ENCODE data around the gene IL17RE. TPM values are rescaled to one million over a fixed set of nuclear protein-coding genes. Genes with fewer than 3 reads are reported as not detected.

The IL17RE gene
- total and polyA plus RNA-seq, 2 of the 13 experiments (the other 11 are each of a cell fraction or from before 2014, with no cell fraction given) = 14.5 to 24.1 TPM

DNA sequence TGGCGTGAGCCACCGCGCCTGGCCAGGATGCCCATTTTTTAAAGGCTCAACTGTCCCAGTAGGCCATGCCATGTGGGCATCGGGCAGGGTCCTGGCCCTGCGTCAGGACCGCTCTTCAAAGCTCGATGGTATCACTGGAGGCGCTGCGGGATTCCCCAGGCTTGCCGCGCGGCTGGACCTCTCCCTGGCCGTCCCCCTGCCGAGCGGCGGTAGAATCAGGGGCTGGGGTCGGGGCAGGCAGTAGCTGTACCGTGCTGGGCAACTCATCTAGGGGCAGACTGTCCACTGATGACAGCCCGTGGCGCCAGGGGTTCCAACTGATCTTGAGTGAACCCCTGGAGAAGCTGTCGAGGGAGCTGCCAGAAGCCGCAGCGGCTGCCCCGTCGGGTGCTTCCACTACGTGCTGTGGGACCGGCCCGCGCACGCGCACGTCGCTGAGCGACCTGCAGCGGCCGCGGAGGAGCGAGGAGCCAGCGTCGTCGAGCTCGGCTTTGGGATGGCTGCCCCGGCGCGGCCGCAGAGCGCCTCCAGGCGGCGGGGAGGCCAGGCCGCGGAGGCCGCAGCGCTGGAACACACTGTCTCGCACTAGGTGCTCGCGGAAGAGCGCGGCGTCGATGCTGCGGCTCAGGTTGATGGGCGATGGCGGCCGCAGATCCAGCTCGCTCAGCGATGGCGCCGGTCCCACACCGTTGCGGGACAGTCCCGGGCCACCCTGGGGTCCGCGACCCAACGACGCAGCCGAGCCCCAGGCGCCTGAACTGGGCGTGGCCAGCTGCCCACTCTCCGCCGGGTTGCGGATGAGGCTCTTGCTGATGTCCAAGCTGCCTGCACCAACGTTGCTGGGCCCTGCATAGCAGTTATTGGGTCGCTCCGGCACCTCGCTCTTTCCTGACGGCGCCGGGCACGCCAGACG lies 43.7 kb downstream of the IL17RE start (continued):
- TF ChIP-seq ZNF484 (CRISPR knock-in tag; IDR thresholded peaks at IDR 0.05; ENCODE audit: borderline replicate concordance, low read depth) (no peak), KDM1A (CRISPR knock-in tag; IDR thresholded peaks at IDR 0.05) (peak; percentile 74), ZNF460 (CRISPR knock-in tag; IDR thresholded peaks at IDR 0.05; ENCODE audit: borderline replicate concordance) (no peak), TOPORS (CRISPR knock-in tag; IDR thresholded peaks at IDR 0.05) (no peak), EHMT2 (IDR thresholded peaks at IDR 0.05; ENCODE audit: borderline replicate concordance, low read depth, low read length) (no peak), SMAD9 (CRISPR knock-in tag; IDR thresholded peaks at IDR 0.05) (no peak), TCF7L2 (IDR thresholded peaks at IDR 0.05; ENCODE audit: low read depth, low read length) (no peak), NR2F2 (IDR thresholded peaks at IDR 0.05; ENCODE audit: borderline replicate concordance, low read depth) (no peak), NFKB2 (CRISPR knock-in tag; IDR thresholded peaks at IDR 0.05; ENCODE audit: borderline replicate concordance) (peak; percentile 44; the same call in 1 of the 2 replicates), ZNF350 (CRISPR knock-in tag; IDR thresholded peaks at IDR 0.05; ENCODE audit: borderline replicate concordance, low read depth) (no peak; the same call in 1 of the 2 replicates), CREB1 (IDR thresholded peaks at IDR 0.05) (no peak), CREB1 (CRISPR knock-in tag; IDR thresholded peaks at IDR 0.05) (no peak), MEIS1 (CRISPR knock-in tag; IDR thresholded peaks at IDR 0.05; ENCODE audit: borderline replicate concordance) (0 out of 2 replicates have a peak, but pooled peaks have one; percentile 40), ESRRA (CRISPR knock-in tag; IDR thresholded peaks at IDR 0.05; ENCODE audit: low read depth) (peak; percentile 82), ZBTB7B (CRISPR knock-in tag; IDR thresholded peaks at IDR 0.05) (no peak), ZSCAN21 (CRISPR knock-in tag; IDR thresholded peaks at IDR 0.05; ENCODE audit: borderline replicate concordance) (peak; percentile 59; the same call in 1 of the 2 replicates), ZNF33A (CRISPR knock-in tag; IDR thresholded peaks at IDR 0.05; ENCODE audit: borderline replicate concordance) (no peak), CCDC6 (CRISPR knock-in tag; IDR thresholded peaks at IDR 0.05) (peak; percentile 90), ZMAT3 (CRISPR knock-in tag; conservative IDR thresholded peaks at IDR 0.05) (no peak), HCFC1 (IDR thresholded peaks at IDR 0.05; ENCODE audit: low read depth, low read length) (no peak; the same call in 1 of the 2 replicates), HMG20B (CRISPR knock-in tag; conservative IDR thresholded peaks at IDR 0.05) (no peak)
- TF ChIP-seq, protein P1, sequence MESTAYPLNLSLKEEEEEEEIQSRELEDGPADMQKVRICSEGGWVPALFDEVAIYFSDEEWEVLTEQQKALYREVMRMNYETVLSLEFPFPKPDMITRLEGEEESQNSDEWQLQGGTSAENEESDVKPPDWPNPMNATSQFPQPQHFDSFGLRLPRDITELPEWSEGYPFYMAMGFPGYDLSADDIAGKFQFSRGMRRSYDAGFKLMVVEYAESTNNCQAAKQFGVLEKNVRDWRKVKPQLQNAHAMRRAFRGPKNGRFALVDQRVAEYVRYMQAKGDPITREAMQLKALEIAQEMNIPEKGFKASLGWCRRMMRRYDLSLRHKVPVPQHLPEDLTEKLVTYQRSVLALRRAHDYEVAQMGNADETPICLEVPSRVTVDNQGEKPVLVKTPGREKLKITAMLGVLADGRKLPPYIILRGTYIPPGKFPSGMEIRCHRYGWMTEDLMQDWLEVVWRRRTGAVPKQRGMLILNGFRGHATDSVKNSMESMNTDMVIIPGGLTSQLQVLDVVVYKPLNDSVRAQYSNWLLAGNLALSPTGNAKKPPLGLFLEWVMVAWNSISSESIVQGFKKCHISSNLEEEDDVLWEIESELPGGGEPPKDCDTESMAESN (CRISPR knock-in tag; conservative IDR thresholded peaks at IDR 0.05) = peak; percentile 81
- TF ChIP-seq, protein P2, sequence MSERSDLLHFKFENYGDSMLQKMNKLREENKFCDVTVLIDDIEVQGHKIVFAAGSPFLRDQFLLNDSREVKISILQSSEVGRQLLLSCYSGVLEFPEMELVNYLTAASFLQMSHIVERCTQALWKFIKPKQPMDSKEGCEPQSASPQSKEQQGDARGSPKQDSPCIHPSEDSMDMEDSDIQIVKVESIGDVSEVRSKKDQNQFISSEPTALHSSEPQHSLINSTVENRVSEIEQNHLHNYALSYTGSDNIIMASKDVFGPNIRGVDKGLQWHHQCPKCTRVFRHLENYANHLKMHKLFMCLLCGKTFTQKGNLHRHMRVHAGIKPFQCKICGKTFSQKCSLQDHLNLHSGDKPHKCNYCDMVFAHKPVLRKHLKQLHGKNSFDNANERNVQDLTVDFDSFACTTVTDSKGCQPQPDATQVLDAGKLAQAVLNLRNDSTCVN (CRISPR knock-in tag; IDR thresholded peaks at IDR 0.05; ENCODE audit: borderline replicate concordance) = no peak; the same call in 1 of the 2 replicates
- TF ChIP-seq, protein P3, sequence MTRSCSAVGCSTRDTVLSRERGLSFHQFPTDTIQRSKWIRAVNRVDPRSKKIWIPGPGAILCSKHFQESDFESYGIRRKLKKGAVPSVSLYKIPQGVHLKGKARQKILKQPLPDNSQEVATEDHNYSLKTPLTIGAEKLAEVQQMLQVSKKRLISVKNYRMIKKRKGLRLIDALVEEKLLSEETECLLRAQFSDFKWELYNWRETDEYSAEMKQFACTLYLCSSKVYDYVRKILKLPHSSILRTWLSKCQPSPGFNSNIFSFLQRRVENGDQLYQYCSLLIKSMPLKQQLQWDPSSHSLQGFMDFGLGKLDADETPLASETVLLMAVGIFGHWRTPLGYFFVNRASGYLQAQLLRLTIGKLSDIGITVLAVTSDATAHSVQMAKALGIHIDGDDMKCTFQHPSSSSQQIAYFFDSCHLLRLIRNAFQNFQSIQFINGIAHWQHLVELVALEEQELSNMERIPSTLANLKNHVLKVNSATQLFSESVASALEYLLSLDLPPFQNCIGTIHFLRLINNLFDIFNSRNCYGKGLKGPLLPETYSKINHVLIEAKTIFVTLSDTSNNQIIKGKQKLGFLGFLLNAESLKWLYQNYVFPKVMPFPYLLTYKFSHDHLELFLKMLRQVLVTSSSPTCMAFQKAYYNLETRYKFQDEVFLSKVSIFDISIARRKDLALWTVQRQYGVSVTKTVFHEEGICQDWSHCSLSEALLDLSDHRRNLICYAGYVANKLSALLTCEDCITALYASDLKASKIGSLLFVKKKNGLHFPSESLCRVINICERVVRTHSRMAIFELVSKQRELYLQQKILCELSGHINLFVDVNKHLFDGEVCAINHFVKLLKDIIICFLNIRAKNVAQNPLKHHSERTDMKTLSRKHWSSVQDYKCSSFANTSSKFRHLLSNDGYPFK (CRISPR knock-in tag; IDR thresholded peaks at IDR 0.05; ENCODE audit: borderline replicate concordance) = peak; percentile 14; the same call in 1 of the 2 replicates

Data from HepG2 (cell line).